ENCODE data around the gene TTC38. TPM values are rescaled to one million over a fixed set of nuclear protein-coding genes. Genes with fewer than 3 reads are reported as not detected.

TTC38 gene
- polyA plus RNA-seq, 1 donor from 2014 or later = 1.4 TPM

DNA sequence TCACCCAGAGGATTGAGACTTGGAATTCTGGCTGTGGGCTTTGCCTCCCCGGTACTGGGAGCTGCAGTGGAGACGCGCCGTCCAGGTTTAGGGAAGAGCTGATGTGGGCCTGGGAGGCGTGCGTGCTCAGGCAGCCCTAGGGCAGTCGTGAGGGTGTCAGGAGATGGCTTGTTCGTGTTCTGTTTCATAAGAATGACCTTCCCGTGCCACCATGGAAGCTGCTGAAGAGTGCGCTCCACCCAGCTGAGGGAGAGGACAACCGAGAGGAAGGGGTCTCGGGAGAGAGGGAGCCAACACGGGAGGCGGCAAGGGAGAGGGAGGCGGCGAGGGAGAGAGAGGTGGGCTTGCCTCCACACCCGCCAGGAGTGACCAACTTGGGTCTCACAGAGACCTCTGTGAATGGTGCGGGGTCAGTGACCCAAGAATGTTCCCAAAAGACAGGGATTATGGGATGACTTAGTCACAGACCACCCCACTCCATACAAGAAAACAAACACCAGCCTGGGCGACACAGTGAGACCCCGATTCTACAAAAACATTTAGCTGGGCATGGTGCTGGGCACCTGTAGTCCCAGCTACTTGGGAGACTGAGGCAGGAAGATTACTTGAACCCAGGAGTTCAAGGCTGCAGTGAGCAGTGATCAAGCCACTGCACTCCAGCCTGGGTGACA is 53.0 kb downstream of the TTC38 start:
- no peaks in the 10 kb centered on the region for H3K79me2 ChIP-seq (replicated peaks; ENCODE audit: insufficient read depth, low read length)
- H3K27ac ChIP-seq (ENCODE audit: low read length) = no peak overlapping the region
- H3K9me2 ChIP-seq (ENCODE audit: insufficient read depth, low read length) = no peaks in the 10 kb centered on the region
- no peaks in the 10 kb centered on the region for H3F3A ChIP-seq (ENCODE audit: insufficient read depth, low read length, poor library complexity, severe bottlenecking)
- H3K27me3 ChIP-seq (ENCODE audit: insufficient read depth, low read depth, low read length) = no peaks in the 10 kb centered on the region
- H2AFZ ChIP-seq (ENCODE audit: low read depth, low read length) = no peak overlapping the region
- no peak overlapping the region for H3K4me3 ChIP-seq (ENCODE audit: low read length)
- TF ChIP-seq, protein P1, sequence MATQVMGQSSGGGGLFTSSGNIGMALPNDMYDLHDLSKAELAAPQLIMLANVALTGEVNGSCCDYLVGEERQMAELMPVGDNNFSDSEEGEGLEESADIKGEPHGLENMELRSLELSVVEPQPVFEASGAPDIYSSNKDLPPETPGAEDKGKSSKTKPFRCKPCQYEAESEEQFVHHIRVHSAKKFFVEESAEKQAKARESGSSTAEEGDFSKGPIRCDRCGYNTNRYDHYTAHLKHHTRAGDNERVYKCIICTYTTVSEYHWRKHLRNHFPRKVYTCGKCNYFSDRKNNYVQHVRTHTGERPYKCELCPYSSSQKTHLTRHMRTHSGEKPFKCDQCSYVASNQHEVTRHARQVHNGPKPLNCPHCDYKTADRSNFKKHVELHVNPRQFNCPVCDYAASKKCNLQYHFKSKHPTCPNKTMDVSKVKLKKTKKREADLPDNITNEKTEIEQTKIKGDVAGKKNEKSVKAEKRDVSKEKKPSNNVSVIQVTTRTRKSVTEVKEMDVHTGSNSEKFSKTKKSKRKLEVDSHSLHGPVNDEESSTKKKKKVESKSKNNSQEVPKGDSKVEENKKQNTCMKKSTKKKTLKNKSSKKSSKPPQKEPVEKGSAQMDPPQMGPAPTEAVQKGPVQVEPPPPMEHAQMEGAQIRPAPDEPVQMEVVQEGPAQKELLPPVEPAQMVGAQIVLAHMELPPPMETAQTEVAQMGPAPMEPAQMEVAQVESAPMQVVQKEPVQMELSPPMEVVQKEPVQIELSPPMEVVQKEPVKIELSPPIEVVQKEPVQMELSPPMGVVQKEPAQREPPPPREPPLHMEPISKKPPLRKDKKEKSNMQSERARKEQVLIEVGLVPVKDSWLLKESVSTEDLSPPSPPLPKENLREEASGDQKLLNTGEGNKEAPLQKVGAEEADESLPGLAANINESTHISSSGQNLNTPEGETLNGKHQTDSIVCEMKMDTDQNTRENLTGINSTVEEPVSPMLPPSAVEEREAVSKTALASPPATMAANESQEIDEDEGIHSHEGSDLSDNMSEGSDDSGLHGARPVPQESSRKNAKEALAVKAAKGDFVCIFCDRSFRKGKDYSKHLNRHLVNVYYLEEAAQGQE (IDR thresholded peaks at IDR 0.05; ENCODE audit: borderline replicate concordance) = no peak
- TF ChIP-seq EZH2 (IDR thresholded peaks at IDR 0.05; ENCODE audit: borderline replicate concordance, insufficient read depth, low read length, poor library complexity, severe bottlenecking) (no peak), EP300 (conservative IDR thresholded peaks at IDR 0.05; ENCODE audit: poor library complexity, severe bottlenecking) (no peak), RAD21 (conservative IDR thresholded peaks at IDR 0.05) (no peak), MXI1 (conservative IDR thresholded peaks at IDR 0.05; ENCODE audit: poor library complexity, severe bottlenecking) (no peak)
- TF ChIP-seq, protein P2, sequence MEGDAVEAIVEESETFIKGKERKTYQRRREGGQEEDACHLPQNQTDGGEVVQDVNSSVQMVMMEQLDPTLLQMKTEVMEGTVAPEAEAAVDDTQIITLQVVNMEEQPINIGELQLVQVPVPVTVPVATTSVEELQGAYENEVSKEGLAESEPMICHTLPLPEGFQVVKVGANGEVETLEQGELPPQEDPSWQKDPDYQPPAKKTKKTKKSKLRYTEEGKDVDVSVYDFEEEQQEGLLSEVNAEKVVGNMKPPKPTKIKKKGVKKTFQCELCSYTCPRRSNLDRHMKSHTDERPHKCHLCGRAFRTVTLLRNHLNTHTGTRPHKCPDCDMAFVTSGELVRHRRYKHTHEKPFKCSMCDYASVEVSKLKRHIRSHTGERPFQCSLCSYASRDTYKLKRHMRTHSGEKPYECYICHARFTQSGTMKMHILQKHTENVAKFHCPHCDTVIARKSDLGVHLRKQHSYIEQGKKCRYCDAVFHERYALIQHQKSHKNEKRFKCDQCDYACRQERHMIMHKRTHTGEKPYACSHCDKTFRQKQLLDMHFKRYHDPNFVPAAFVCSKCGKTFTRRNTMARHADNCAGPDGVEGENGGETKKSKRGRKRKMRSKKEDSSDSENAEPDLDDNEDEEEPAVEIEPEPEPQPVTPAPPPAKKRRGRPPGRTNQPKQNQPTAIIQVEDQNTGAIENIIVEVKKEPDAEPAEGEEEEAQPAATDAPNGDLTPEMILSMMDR (IDR thresholded peaks at IDR 0.05; ENCODE audit: poor library complexity, severe bottlenecking) = no peak
- H3K9ac ChIP-seq (ENCODE audit: low read length) = no peak overlapping the region
- H4K20me1 ChIP-seq (ENCODE audit: insufficient read depth) = no peaks in the 10 kb centered on the region
- H3K9me3 ChIP-seq (ENCODE audit: low read length) = no peaks in the 10 kb centered on the region
- H3K4me2 ChIP-seq (ENCODE audit: low read length) = no peak overlapping the region
- H3K36me3 ChIP-seq (ENCODE audit: insufficient read depth, low read length) = no peaks in the 10 kb centered on the region

DNA sequence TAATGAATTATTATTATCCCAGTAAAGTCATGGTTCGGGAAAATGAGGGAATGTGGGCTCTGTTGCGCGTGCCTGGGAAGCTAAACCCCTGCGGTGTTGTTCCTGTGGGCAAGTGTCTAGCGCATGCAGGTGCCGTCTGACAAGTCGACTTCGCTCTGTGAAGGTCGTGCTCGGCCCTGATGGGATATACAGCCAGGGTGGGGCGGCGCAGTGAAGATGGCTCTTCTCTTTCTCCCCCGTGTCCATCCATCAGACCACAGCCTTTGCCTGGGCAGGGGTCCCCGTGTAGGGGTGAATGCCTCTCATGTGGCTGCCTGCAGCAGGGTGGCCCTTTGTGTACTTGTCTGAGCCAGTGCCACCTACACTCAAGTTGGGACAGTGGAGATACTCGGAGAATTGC is 54.9 kb downstream of the TTC38 start:
- Histone ChIP-seq H3K79me2 (replicated peaks; ENCODE audit: insufficient read depth, low read length) (no peaks in the 10 kb centered on the region), H3F3A (ENCODE audit: insufficient read depth, low read length, poor library complexity, severe bottlenecking) (no peaks in the 10 kb centered on the region), H3K9me2 (ENCODE audit: insufficient read depth, low read length) (no peaks in the 10 kb centered on the region), H3K9me3 (ENCODE audit: low read length) (no peaks in the 10 kb centered on the region), H3K9ac (ENCODE audit: low read length) (no peak overlapping the region), H3K27ac (ENCODE audit: low read length) (no peak overlapping the region), H4K20me1 (ENCODE audit: insufficient read depth) (no peaks in the 10 kb centered on the region), H2AFZ (ENCODE audit: low read depth, low read length) (no peak overlapping the region), H3K4me3 (ENCODE audit: low read length) (no peak overlapping the region), H3K36me3 (ENCODE audit: insufficient read depth, low read length) (no peaks in the 10 kb centered on the region), H3K27me3 (ENCODE audit: insufficient read depth, low read depth, low read length) (no peaks in the 10 kb centered on the region), H3K4me2 (ENCODE audit: low read length) (no peak overlapping the region)
- TF ChIP-seq MXI1 (conservative IDR thresholded peaks at IDR 0.05; ENCODE audit: poor library complexity, severe bottlenecking) (no peak), EP300 (conservative IDR thresholded peaks at IDR 0.05; ENCODE audit: poor library complexity, severe bottlenecking) (no peak), EZH2 (IDR thresholded peaks at IDR 0.05; ENCODE audit: borderline replicate concordance, insufficient read depth, low read length, poor library complexity, severe bottlenecking) (no peak), TAF1 (IDR thresholded peaks at IDR 0.05; ENCODE audit: low read depth) (no peak), SMC3 (conservative IDR thresholded peaks at IDR 0.05; ENCODE audit: poor library complexity) (no peak), POLR2AphosphoS5 (IDR thresholded peaks at IDR 0.05) (no peak)
- TF ChIP-seq, protein P2 (IDR thresholded peaks at IDR 0.05; ENCODE audit: poor library complexity, severe bottlenecking) = no peak
- TF ChIP-seq, protein P1 (IDR thresholded peaks at IDR 0.05; ENCODE audit: borderline replicate concordance) = no peak

Measured in neural cell (in vitro differentiated cells).